OCI-LY3 (cell line): Measurements from ENCODE around the gene SCNN1G.

Source experiments
- CTCF ChIP-seq: fragments of 200-600, 300-600 bp; sonication (generic); IDR thresholded peaks from 2 replicates; pipeline ENCODE4 v1.5.1; 2014; ENCODE audit warnings: antibody characterized with exemption, low read length, low read depth
- EZH2phosphoT487 ChIP-seq: fragments of 200-600 bp; shearing (Covaris generic); IDR thresholded peaks from 2 replicates; pipeline ENCODE4 v1.6.1; 2018; ENCODE audit warnings: antibody characterized with exemption, mixed run types, low read depth

DNA sequence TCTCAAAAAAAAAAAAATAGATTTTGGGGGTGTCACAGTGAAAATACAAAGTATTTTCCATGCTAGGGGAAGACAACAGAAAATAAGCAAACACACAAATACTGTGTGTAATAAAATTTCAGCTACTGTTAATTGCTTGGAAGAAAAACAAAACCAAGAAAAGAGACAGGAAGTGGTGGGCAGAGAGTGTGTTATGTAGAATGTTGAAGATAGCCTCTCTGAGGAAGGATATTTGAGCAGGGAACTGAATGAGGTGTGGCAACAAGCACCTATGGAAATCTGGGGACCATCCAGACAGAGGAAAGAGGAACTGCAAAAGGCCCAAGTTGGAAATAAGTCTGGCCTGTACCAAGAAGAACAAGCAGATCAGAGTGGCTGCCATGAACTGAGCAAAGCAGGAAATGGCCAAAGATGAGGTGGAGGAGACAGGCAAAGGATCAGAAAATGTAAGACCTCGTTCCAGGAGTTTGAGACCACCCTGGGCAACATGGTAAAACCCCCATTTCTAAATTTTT lies 25.5 kb upstream of the SCNN1G start:
- no peak for TF ChIP-seq CTCF
- no peak for TF ChIP-seq EZH2phosphoT487
